ENCODE measurements around the gene ATP11C.
"Not testable (repeated sequence)": the region's sequence is repeated elsewhere in the genome, so short reads cannot be mapped to it uniquely, and the experiment has no call there.

The ATP11C gene

GRCh38 chrX:139932901-139933796 is at the start of gene ATP11C:
TSS of gene ATP11C (minus strand) at chrX:139933053. CDS start at chrX:139932042, 1,011 bp downstream.
- peak; percentile 48 for DNase-seq

- DNase-seq = no peak
Measured at GRCh38 chrX:139974471-139974870, 41.6 kb upstream of the ATP11C start.

- DNase-seq = no peak
Measured at GRCh38 chrX:139972629-139973624, 40.1 kb upstream of the ATP11C start.

GRCh38 chrX:139972113-139972512 is 39.3 kb upstream of the ATP11C start:
- no peak for DNase-seq

GRCh38 chrX:139971394-139971749 is 38.5 kb upstream of the ATP11C start:
- DNase-seq = no peak

GRCh38 chrX:139969286-139969685 is 36.4 kb upstream of the ATP11C start:
- DNase-seq = no peak

GRCh38 chrX:139967750-139968149 is 34.9 kb upstream of the ATP11C start:
- DNase-seq = no peak

GRCh38 chrX:139967300-139967699 is 34.4 kb upstream of the ATP11C start:
- no peak for DNase-seq

- not testable (repeated sequence) for DNase-seq
Measured at GRCh38 chrX:139966159-139966558, 33.3 kb upstream of the ATP11C start.

GRCh38 chrX:139965421-139965820 is 32.6 kb upstream of the ATP11C start, which contains the start of gene CXorf66:
TSS of gene CXorf66 (minus strand) at chrX:139965521. CDS start at chrX:139965496, 25 bp downstream.
- DNase-seq = no peak

- not testable (repeated sequence) for DNase-seq
Measured at GRCh38 chrX:139961091-139961490, 28.2 kb upstream of the ATP11C start.

GRCh38 chrX:139949703-139950102 is 16.9 kb upstream of the ATP11C start:
- DNase-seq = no peak

GRCh38 chrX:139945075-139945474 is 12.2 kb upstream of the ATP11C start:
- no peak for DNase-seq

- DNase-seq = no peak
Measured at GRCh38 chrX:139936259-139936658, 3.4 kb upstream of the ATP11C start.

- no peak for DNase-seq
Measured at GRCh38 chrX:139933904-139934303, 1.1 kb upstream of the ATP11C start.

- no peak for DNase-seq
Measured at GRCh38 chrX:139932073-139932900, 566 bp downstream of the ATP11C start.

- DNase-seq = no peak
Measured at GRCh38 chrX:139931646-139932072, 1.2 kb downstream of the ATP11C start.

- DNase-seq = peak; percentile 12
Measured at GRCh38 chrX:139930916-139931645, 1.8 kb downstream of the ATP11C start.

- no peak for DNase-seq
Measured at GRCh38 chrX:139930401-139930800, 2.5 kb downstream of the ATP11C start.

GRCh38 chrX:139929876-139930275 is 3.0 kb downstream of the ATP11C start:
- no peak for DNase-seq

GRCh38 chrX:139924696-139925095 is 8.2 kb downstream of the ATP11C start:
- no peak for DNase-seq
